Endothelial cell of umbilical vein (primary cell): ENCODE measurements around the gene FTO. TPM values are rescaled to one million over a fixed set of nuclear protein-coding genes. Genes with fewer than 3 reads are reported as not detected.

ENCODE experiments used
- BruUV-seq: library from RNA; stranded (reverse); fragments of 400-500 nt; replicated peaks from 2 replicates; lab custom pipeline; 2021; lab: Mats Ljungman, UMichigan
- CTCF ChIA-PET: fragments of 300-600, 350-600 bp; sonication (Branson Sonifier 250); formaldehyde crosslinking; loops from one replicate; lab custom pipeline; 2021; ENCODE audit warnings: antibody characterized with exemption, inconsistent platforms; lab: Charles Lee
- POLR2A ChIA-PET: fragments of 300-600, 350-600 bp; sonication (Branson Sonifier 250); formaldehyde crosslinking; loops from one replicate; lab custom pipeline; 2021; ENCODE audit warnings: antibody characterized with exemption, inconsistent platforms; lab: Charles Lee
- DNase-seq: peaks from one replicate; pipeline ENCODE4 v3.0.0-alpha.2; 2011; ENCODE audit warnings: low read depth, low spot score
- FAIRE-seq: peaks from 2 replicates; lab custom pipeline; 2011; peaks lifted over from hg19 to GRCh38; lab: Jason Lieb, UNC
- H2AFZ ChIP-seq: 2 replicates; pipeline ENCODE4 v1.6.0; 2012; ENCODE audit warnings: low read depth, low read length, control low read depth, inconsistent platforms
- H3K27ac ChIP-seq: 2 replicates; pipeline ENCODE4 v1.5.1; 2011; ENCODE audit warnings: low read depth, mild to moderate bottlenecking, control low read depth, low read length, moderate library complexity; ENCODE audit not compliant: insufficient read depth
- H3K27me3 ChIP-seq, 2 experiments: 2 replicates each; pipeline versions ENCODE4 v1.6.0 to v1.6.1; 2011; ENCODE audit warnings: low read length in 2 of 2, mixed read lengths in 1 of 2; ENCODE audit not compliant: control insufficient read depth in 2 of 2, insufficient read depth in 2 of 2
- H3K36me3 ChIP-seq, 2 experiments: 2 replicates in 1 of 2; 3 replicates in 1 of 2; pipeline ENCODE4 v1.5.1; 2011; ENCODE audit warnings: low read length in 2 of 2, mild to moderate bottlenecking in 1 of 2, moderate library complexity in 1 of 2; ENCODE audit not compliant: control insufficient read depth in 2 of 2, insufficient read depth in 2 of 2; ENCODE audit errors: extremely low read depth in 1 of 2
- H3K4me1 ChIP-seq: 3 replicates; pipeline ENCODE4 v1.5.1; 2011; ENCODE audit warnings: mild to moderate bottlenecking, low read length; ENCODE audit not compliant: control insufficient read depth, insufficient read depth; ENCODE audit errors: extremely low read depth
- H3K4me2 ChIP-seq: 2 replicates; pipeline ENCODE4 v1.6.1; 2011; ENCODE audit warnings: low read length, control low read depth, mixed read lengths; ENCODE audit not compliant: insufficient read depth
- H3K4me3 ChIP-seq, 3 experiments: fragments of 200-600 bp in 1 of 3; sonication (generic), shearing (Covaris generic) in 1 of 3; replicated peaks in 1 of 3; 2 replicates each; pipeline ENCODE4 v1.5.1; 2011 to 2016; ENCODE audit warnings: control low read depth in 3 of 3, low read length in 3 of 3, mild to moderate bottlenecking in 2 of 3, inconsistent platforms in 1 of 3, low read depth in 1 of 3, moderate library complexity in 1 of 3; ENCODE audit not compliant: insufficient read depth in 1 of 3
- H3K79me2 ChIP-seq: 2 replicates; pipeline ENCODE4 v1.6.0; 2012; ENCODE audit warnings: low read length, inconsistent platforms; ENCODE audit not compliant: control insufficient read depth, insufficient read depth
- H3K9ac ChIP-seq: replicated peaks from 2 replicates; pipeline ENCODE3; 2011; ENCODE audit warnings: low read length, control low read depth; ENCODE audit not compliant: insufficient read depth; ENCODE audit errors: extremely low read depth
- H3K9me1 ChIP-seq: replicated peaks from 3 replicates; pipeline ENCODE4 v1.6.0; 2011; ENCODE audit warnings: mild to moderate bottlenecking, low read length; ENCODE audit not compliant: control insufficient read depth, insufficient read depth; ENCODE audit errors: extremely low read depth
- H3K9me3 ChIP-seq: replicated peaks from 2 replicates; pipeline ENCODE4 v1.5.1; 2012; ENCODE audit warnings: low read length, inconsistent platforms; ENCODE audit not compliant: control insufficient read depth, insufficient read depth
- H4K20me1 ChIP-seq: replicated peaks from 2 replicates; pipeline ENCODE3; 2011; ENCODE audit warnings: mild to moderate bottlenecking, low read length; ENCODE audit not compliant: control insufficient read depth, insufficient read depth; ENCODE audit errors: extremely low read depth
- CTCF ChIP-seq, 2 donors: IDR thresholded peaks; 1 replicate in 1 of 2; 2 replicates in 1 of 2; pipeline ENCODE4 v1.5.1; 2011; ENCODE audit warnings: low read length in 2 of 2, mild to moderate bottlenecking in 2 of 2, moderate library complexity in 2 of 2, control low read depth in 1 of 2, inconsistent platforms in 1 of 2, low read depth in 1 of 2; ENCODE audit not compliant: insufficient read depth in 1 of 2; ENCODE audit errors: extremely low read depth in 1 of 2
- EZH2 ChIP-seq: IDR thresholded peaks from 2 replicates; pipeline ENCODE4 v1.6.1; 2012; ENCODE audit warnings: borderline replicate concordance, low read depth, mild to moderate bottlenecking, moderate library complexity, low read length, inconsistent platforms; ENCODE audit not compliant: severe bottlenecking
- FOS ChIP-seq: IDR thresholded peaks from 2 replicates; pipeline ENCODE4 v1.6.1; 2011; ENCODE audit warnings: mild to moderate bottlenecking, low read length, moderate library complexity, borderline replicate concordance; ENCODE audit not compliant: insufficient read depth
- GATA2 ChIP-seq: IDR thresholded peaks from 2 replicates; pipeline ENCODE4 v1.7.0; 2011; ENCODE audit warnings: low read depth, mild to moderate bottlenecking, moderate library complexity, mixed read lengths, low read length; ENCODE audit not compliant: insufficient read length, insufficient read depth
- JUN ChIP-seq: IDR thresholded peaks from 2 replicates; pipeline ENCODE4 v1.6.1; 2011; ENCODE audit warnings: borderline replicate concordance, low read depth; ENCODE audit not compliant: insufficient read length, insufficient read depth
- MYC ChIP-seq: IDR thresholded peaks from one replicate; pipeline ENCODE4 v1.6.1; 2011; ENCODE audit warnings: mild to moderate bottlenecking, low read depth, low read length
- POLR2A ChIP-seq: IDR thresholded peaks from 2 replicates; pipeline ENCODE4 v1.6.1; 2012; ENCODE audit warnings: low read depth, mild to moderate bottlenecking, control low read depth, low read length
- POLR2AphosphoS5 ChIP-seq: IDR thresholded peaks from 2 replicates; pipeline ENCODE4 v1.6.1; 2012; ENCODE audit warnings: low read depth, mild to moderate bottlenecking, control low read depth, low read length, moderate library complexity; ENCODE audit not compliant: insufficient read depth
- dilution Hi-C: fragments of 300-500 bp; cut with MboI; formaldehyde crosslinking; loops from one replicate; pipeline ENCODE4 v1.15.0; 2019; ENCODE audit warnings: low sequenced_read_pairs; ENCODE audit not compliant: extremely low pct_ligation_motif_present
- intact Hi-C: fragments of 100-400 bp; cut with micrococcal nuclease; formaldehyde crosslinking; loops from one replicate; pipeline ENCODE4 v1.10.0; 2022
- polyA plus RNA-seq, 4 experiments: library from polyadenylated mRNA; depleted of rRNA in 3 of 4; stranded (reverse) in 3 of 4; unstranded in 1 of 4; fragments of >200 nt; gene quantifications; 2 replicates each; pipeline versions ENCODE4 v1.2.1 to v1.2.3, GENCODE V29; 2011 to 2012; ENCODE audit warnings: missing spikeins in 1 of 4
- total RNA-seq: library from RNA; stranded (reverse); gene quantifications from 2 replicates; pipeline ENCODE4 v1.2.3, GENCODE V29; 2021
- TF ChIP-seq, protein P1 (sequence below): IDR thresholded peaks from 2 replicates; pipeline ENCODE4 v1.6.1; 2011; ENCODE audit not compliant: insufficient read depth, insufficient read length

The FTO gene
- total and polyA plus RNA-seq, 2 donors (not counting 3 experiments of a cell fraction or from before 2014, with no cell fraction given): 48.6 to 87.1 TPM

DNA sequence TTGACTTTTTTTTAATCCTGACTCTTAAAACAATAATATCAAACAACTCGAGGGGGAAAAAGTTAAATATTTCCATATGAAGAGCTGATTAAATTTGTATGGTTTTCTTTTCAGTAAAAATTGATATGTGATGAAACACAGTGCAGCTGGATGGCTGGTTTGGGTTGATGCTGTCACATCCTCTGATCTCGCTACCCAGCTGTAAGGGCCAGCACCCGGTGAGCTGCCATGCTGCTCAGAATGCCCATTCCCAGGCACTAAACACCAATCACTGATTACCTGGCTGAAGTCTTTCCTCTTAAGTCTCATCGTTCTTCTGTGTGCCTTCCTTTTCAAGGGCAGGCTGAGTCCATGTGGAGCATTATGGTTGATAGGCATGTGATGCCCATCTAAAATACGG lies 348.3 kb downstream of the FTO start:
- H3K4me1 ChIP-seq: peaks cover 5% of the 10 kb centered on the region
- H3K79me2 ChIP-seq: no peaks in the 10 kb centered on the region
- intact Hi-C loops: no loop called here
- H3K9me1 ChIP-seq: no peaks in the 10 kb centered on the region
- H3K36me3 ChIP-seq: no peaks in the 10 kb centered on the region
- FAIRE-seq: no peak
- H3K27ac ChIP-seq: no peak overlapping the region
- no peak overlapping the region for H2AFZ ChIP-seq
- no peak for TF ChIP-seq GATA2
- TF ChIP-seq EZH2: no peak
- no peak for TF ChIP-seq POLR2A
- no peak for TF ChIP-seq MYC
- no peak for TF ChIP-seq JUN
- TF ChIP-seq FOS: no peak
- TF ChIP-seq CTCF (IDR thresholded peaks at IDR 0.05; ENCODE audit: extremely low read depth in 1 of 2, insufficient read depth in 1 of 2, low read depth in 1 of 2, low read length in 2 of 2): no peak
- TF ChIP-seq, protein P1, sequence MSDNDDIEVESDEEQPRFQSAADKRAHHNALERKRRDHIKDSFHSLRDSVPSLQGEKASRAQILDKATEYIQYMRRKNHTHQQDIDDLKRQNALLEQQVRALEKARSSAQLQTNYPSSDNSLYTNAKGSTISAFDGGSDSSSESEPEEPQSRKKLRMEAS: no peak
- TF ChIP-seq POLR2AphosphoS5: no peak
- no peaks in the 10 kb centered on the region for H3K9me3 ChIP-seq
- POLR2A ChIA-PET: no interaction called here
- H3K4me2 ChIP-seq: no peak overlapping the region
- no TSS peak for BruUV-seq
- dilution Hi-C loops: no loop called here
- DNase-seq: no peak
- no peaks in the 10 kb centered on the region for H4K20me1 ChIP-seq
- H3K9ac ChIP-seq: no peak overlapping the region
- no peaks in the 10 kb centered on the region for H3K27me3 ChIP-seq
- H3K4me3 ChIP-seq: no peak overlapping the region
- CTCF ChIA-PET: interaction anchor here (0.8 to 1.8 kb wide), 2 partner anchors 12 to 14 kb away, joined by 3 to 4 read pairs; no protein-coding TSS in a partner anchor
